Vagina (tissue), 2 donors: ENCODE measurements around the gene SUPT20HL1. TPM values are rescaled to one million over a fixed set of nuclear protein-coding genes. Genes with fewer than 3 reads are reported as not detected.

Source experiments
- DNase-seq, 2 donors: peaks; one replicate each; pipeline ENCODE4 v3.0.0-alpha.2; 2017; ENCODE audit errors: extremely low spot score in 2 of 2
- H3K27ac ChIP-seq: fragments of 200-600 bp; sonication (generic); one replicate; pipeline ENCODE4 v1.5.1; 2019
- H3K27me3 ChIP-seq: fragments of 200-600 bp; sonication (generic); one replicate; pipeline ENCODE4 v1.5.1; 2019
- H3K36me3 ChIP-seq, 2 donors: fragments of 200-600 bp; sonication (generic); one replicate each; pipeline ENCODE4 v1.5.1; 2017 to 2019
- H3K4me1 ChIP-seq: fragments of 200-600 bp; sonication (generic); one replicate; pipeline ENCODE4 v1.5.1; 2019
- H3K4me3 ChIP-seq, 2 donors: fragments of 200-600 bp; sonication (generic); 1 replicate in 1 of 2; 2 replicates in 1 of 2; pipeline ENCODE4 v1.5.1; 2016 to 2019
- H3K9me3 ChIP-seq: fragments of 200-600 bp; sonication (generic); one replicate; pipeline ENCODE4 v1.5.1; 2019
- CTCF ChIP-seq, 3 experiments: fragments of 450-650 bp in 2 of 3; fragments of 200-600 bp in 1 of 3; sonication (generic) in 1 of 3; IDR thresholded peaks; one replicate each; pipeline ENCODE4 v1.5.1; 2017 to 2019; ENCODE audit warnings: antibody characterized with exemption in 3 of 3, mild to moderate bottlenecking in 2 of 3, moderate library complexity in 2 of 3
- POLR2A ChIP-seq, 2 donors: fragments of 450-650 bp; IDR thresholded peaks; one replicate each; pipeline ENCODE4 v1.6.1; 2017; ENCODE audit warnings: antibody characterized with exemption in 2 of 2, mild to moderate bottlenecking in 2 of 2, moderate library complexity in 2 of 2
- POLR2AphosphoS5 ChIP-seq, 2 donors: sonication (generic); formaldehyde crosslinking; IDR thresholded peaks; one replicate each; pipeline ENCODE4 v1.9.0; 2017; ENCODE audit warnings: antibody characterized with exemption in 2 of 2, mild to moderate bottlenecking in 2 of 2, low read depth in 1 of 2; ENCODE audit not compliant: insufficient read depth in 1 of 2
- intact Hi-C: fragments of 100-400 bp; cut with DNase I; formaldehyde crosslinking; loops from one replicate; pipeline ENCODE4 v1.15.1; 2023
- total RNA-seq: library from RNA; depleted of rRNA; stranded (reverse); fragments of >200 nt; gene quantifications from one replicate; pipeline ENCODE4 v1.2.3, GENCODE V29; 2016

The SUPT20HL1 gene
- total RNA-seq, 1 donor from 2014 or later = not detected

GRCh38 chrX:24334461-24334860 lies 26.0 kb upstream of the SUPT20HL1 start:
- Histone ChIP-seq H3K4me1 (no peaks in the 10 kb centered on the region), H3K4me3 (no peak overlapping the region), H3K36me3 (no peaks in the 10 kb centered on the region), H3K27ac (no peak overlapping the region), H3K27me3 (no peaks in the 10 kb centered on the region), H3K9me3 (no peaks in the 10 kb centered on the region)
- TF ChIP-seq CTCF (IDR thresholded peaks at IDR 0.05) (no peak), POLR2A (IDR thresholded peaks at IDR 0.05) (no peak), POLR2AphosphoS5 (IDR thresholded peaks at IDR 0.05; ENCODE audit: insufficient read depth in 1 of 2, low read depth in 1 of 2) (no peak)
- intact Hi-C loops = no loop called here
- DNase-seq = no peak

GRCh38 chrX:24335871-24336270 lies 24.6 kb upstream of the SUPT20HL1 start:
- DNase-seq = no peak
- no peak overlapping the region for H3K4me3 ChIP-seq
- H3K4me1 ChIP-seq = no peaks in the 10 kb centered on the region
- no peaks in the 10 kb centered on the region for H3K9me3 ChIP-seq
- intact Hi-C loops = no loop called here
- no peaks in the 10 kb centered on the region for H3K27me3 ChIP-seq
- no peak overlapping the region for H3K27ac ChIP-seq
- H3K36me3 ChIP-seq = no peaks in the 10 kb centered on the region
- TF ChIP-seq POLR2AphosphoS5 (IDR thresholded peaks at IDR 0.05; ENCODE audit: insufficient read depth in 1 of 2, low read depth in 1 of 2) = no peak
- no peak for TF ChIP-seq CTCF (IDR thresholded peaks at IDR 0.05)
- TF ChIP-seq POLR2A (IDR thresholded peaks at IDR 0.05) = no peak

GRCh38 chrX:24339911-24340310 lies 20.5 kb upstream of the SUPT20HL1 start:
- TF ChIP-seq CTCF (IDR thresholded peaks at IDR 0.05) (no peak), POLR2AphosphoS5 (IDR thresholded peaks at IDR 0.05; ENCODE audit: insufficient read depth in 1 of 2, low read depth in 1 of 2) (no peak), POLR2A (IDR thresholded peaks at IDR 0.05) (no peak)
- intact Hi-C loops = no loop called here
- DNase-seq = no peak
- H3K9me3 ChIP-seq = no peaks in the 10 kb centered on the region
- H3K4me1 ChIP-seq = no peaks in the 10 kb centered on the region
- no peaks in the 10 kb centered on the region for H3K36me3 ChIP-seq
- H3K27me3 ChIP-seq = no peaks in the 10 kb centered on the region
- no peak overlapping the region for H3K4me3 ChIP-seq
- no peak overlapping the region for H3K27ac ChIP-seq

GRCh38 chrX:24340501-24340900 lies 19.9 kb upstream of the SUPT20HL1 start:
- DNase-seq = no peak
- Histone ChIP-seq H3K27ac (no peak overlapping the region), H3K27me3 (no peaks in the 10 kb centered on the region), H3K4me3 (no peak overlapping the region), H3K4me1 (no peaks in the 10 kb centered on the region), H3K9me3 (no peaks in the 10 kb centered on the region), H3K36me3 (no peaks in the 10 kb centered on the region)
- no peak for TF ChIP-seq POLR2A (IDR thresholded peaks at IDR 0.05)
- intact Hi-C loops = no loop called here

- no peaks in the 10 kb centered on the region for H3K9me3 ChIP-seq
- H3K36me3 ChIP-seq = no peaks in the 10 kb centered on the region
- DNase-seq = no peak
- no peaks in the 10 kb centered on the region for H3K27me3 ChIP-seq
- H3K4me1 ChIP-seq = no peaks in the 10 kb centered on the region
- no peak overlapping the region for H3K4me3 ChIP-seq
- intact Hi-C loops = no loop called here
- TF ChIP-seq CTCF (IDR thresholded peaks at IDR 0.05) (no peak), POLR2AphosphoS5 (IDR thresholded peaks at IDR 0.05; ENCODE audit: insufficient read depth in 1 of 2, low read depth in 1 of 2) (no peak), POLR2A (IDR thresholded peaks at IDR 0.05) (no peak)
- H3K27ac ChIP-seq = no peak overlapping the region
Measured at GRCh38 chrX:24341795-24342194, 18.6 kb upstream of the SUPT20HL1 start.

GRCh38 chrX:24343719-24344118 lies 16.7 kb upstream of the SUPT20HL1 start:
- H3K4me3 ChIP-seq = no peak overlapping the region
- no peak overlapping the region for H3K27ac ChIP-seq
- no peaks in the 10 kb centered on the region for H3K4me1 ChIP-seq
- H3K27me3 ChIP-seq = no peaks in the 10 kb centered on the region
- no peak for DNase-seq
- H3K9me3 ChIP-seq = no peaks in the 10 kb centered on the region
- intact Hi-C loops = no loop called here
- no peak for TF ChIP-seq CTCF (IDR thresholded peaks at IDR 0.05)
- no peak for TF ChIP-seq POLR2A (IDR thresholded peaks at IDR 0.05)
- TF ChIP-seq POLR2AphosphoS5 (IDR thresholded peaks at IDR 0.05; ENCODE audit: insufficient read depth in 1 of 2, low read depth in 1 of 2) = no peak
- H3K36me3 ChIP-seq = no peaks in the 10 kb centered on the region
